GM21360 (cell line): ENCODE results near the gene TAF10.

Experiments used
- ATAC-seq: cut with Tn5 transposase; IDR thresholded peaks from one replicate; pipeline ENCODE4 v1.9.1; 2021; ENCODE audit warnings: mild to moderate bottlenecking, moderate library complexity; ENCODE audit not compliant: unreplicated experiment

TAF10 gene

DNA sequence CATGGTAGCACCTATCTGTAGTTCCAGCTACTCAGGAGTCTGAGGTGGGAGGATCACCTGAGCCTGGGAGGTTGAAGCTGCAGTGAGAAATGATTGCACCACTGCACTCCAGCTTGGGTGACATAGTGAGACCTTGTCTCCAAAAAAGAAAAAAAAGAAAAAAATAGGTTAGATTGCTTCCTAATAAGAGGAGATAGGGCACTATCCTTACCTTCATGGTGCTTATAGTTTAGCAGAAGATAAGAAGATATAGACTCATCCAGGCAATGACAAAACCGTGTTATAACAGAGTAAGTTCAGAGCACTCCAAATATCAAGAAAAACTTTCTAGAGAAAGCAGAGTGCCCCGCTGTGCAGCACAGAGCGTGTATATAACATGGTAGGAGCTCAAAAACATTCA, 50.7 kb downstream of the TAF10 start:
- no peak for ATAC-seq
